Measurements from ENCODE around the gene TRIP13. TPM values are rescaled to one million over a fixed set of nuclear protein-coding genes. Genes with fewer than 3 reads are reported as not detected.
A peak's percentile ranks its signal among the peaks of the same experiment; 100 is the strongest.

TRIP13 gene
- total and polyA plus RNA-seq, 2 of the 4 experiments (the other 2 are of a cell fraction) = 17.1 to 35.5 TPM

GRCh38 chr5:864492-865167 lies 28.1 kb upstream of the TRIP13 start:
- no peak overlapping the region for H3K4me3 ChIP-seq (ENCODE audit: insufficient read depth, low read depth, low read length)
- H3K4ac ChIP-seq (ENCODE audit: low read depth, low read length) = no peak overlapping the region
- no peak overlapping the region for H2BK20ac ChIP-seq (ENCODE audit: low read depth, low read length)
- H2AK9ac ChIP-seq (replicated peaks; ENCODE audit: low read depth, low read length, poor library complexity) = no peak overlapping the region
- no peak overlapping the region for H2AK5ac ChIP-seq (ENCODE audit: low read depth, low read length)
- 45% methylated on average over 4 of the region's 15 CpGs; no CpG with 5 or more reads in 1 of the 2 experiments for WGBS, 2 experiments (ENCODE audit: extremely low coverage in 2 of 2, insufficient read length in 1 of 2)
- H4K91ac ChIP-seq (ENCODE audit: insufficient read depth, low read depth, low read length) = no peak overlapping the region
- H3K56ac ChIP-seq (ENCODE audit: extremely low read depth, insufficient read depth, low read length) = no peak overlapping the region
- H3K9me3 ChIP-seq (ENCODE audit: control insufficient read depth, insufficient read depth, low read length) = no peaks in the 10 kb centered on the region
- peak; percentile 27 for DNase-seq
- BruUV-seq (replicated peaks) = no TSS peak
- intact Hi-C loops (cut with micrococcal nuclease) = no loop called here
- dilution Hi-C loops (cut with HindIII; ENCODE audit: low sequenced_read_pairs, unreplicated experiment) = no loop called here
- no peak overlapping the region for H3K18ac ChIP-seq (ENCODE audit: low read depth, low read length)
- no peaks in the 10 kb centered on the region for H3K27me3 ChIP-seq (ENCODE audit: control insufficient read depth, insufficient read depth, low read length)
- peaks cover 56% of the 10 kb centered on the region for H3K36me3 ChIP-seq (ENCODE audit: control insufficient read depth, insufficient read depth, low read length)
- no peak overlapping the region for H2BK120ac ChIP-seq (ENCODE audit: low read depth, low read length)
- no peaks in the 10 kb centered on the region for H3K9me1 ChIP-seq (ENCODE audit: insufficient read depth, low read length)
- no peak overlapping the region for H3K14ac ChIP-seq (replicated peaks; ENCODE audit: low read depth, low read length)
- no peak overlapping the region for H3K27ac ChIP-seq (ENCODE audit: insufficient read depth, low read length)
- in situ Hi-C loops (cut with MboI; ENCODE audit: low sequenced_read_pairs) = no loop called here
- ChIA-PET POLR2A (ENCODE audit: unreplicated experiment) (no interaction called here), CTCF (no interaction called here)
- no peak overlapping the region for H2AFZ ChIP-seq (replicated peaks; ENCODE audit: low read length, poor library complexity)
- no peak for ATAC-seq (ENCODE audit: low read depth)
- H4K20me1 ChIP-seq (ENCODE audit: insufficient read depth, low read length) = peaks cover 16% of the 10 kb centered on the region
- no peak overlapping the region for H4K8ac ChIP-seq (ENCODE audit: low read depth in 2 of 2, low read length in 2 of 2)
- H2BK5ac ChIP-seq (ENCODE audit: low read depth, low read length, poor library complexity, severe bottlenecking) = no peak overlapping the region
- no peak overlapping the region for H2BK15ac ChIP-seq (ENCODE audit: low read depth, low read length)
- H3K4me2 ChIP-seq (ENCODE audit: low read depth, low read length) = no peak overlapping the region
- H4K5ac ChIP-seq (ENCODE audit: low read depth, low read length) = no peak overlapping the region
- H3K9ac ChIP-seq (ENCODE audit: low read depth, low read length) = no peak overlapping the region
- H3K79me1 ChIP-seq (ENCODE audit: low read depth in 1 of 2, low read length in 2 of 2) = peaks cover 2 to 4% of the 10 kb centered on the region in 2 experiments; a peak in 2 of 4 replicates
- TF ChIP-seq NFE2L2 (IDR thresholded peaks at IDR 0.05; ENCODE audit: low read depth, low read length) (no peak), RCOR1 (IDR thresholded peaks at IDR 0.05; ENCODE audit: insufficient replicate concordance, low read length) (no peak), MXI1 (IDR thresholded peaks at IDR 0.05; ENCODE audit: borderline replicate concordance, low read depth, low read length) (no peak), ELK1 (IDR thresholded peaks at IDR 0.05; ENCODE audit: borderline replicate concordance, low read depth, low read length) (no peak), RAD21 (IDR thresholded peaks at IDR 0.05; ENCODE audit: low read length) (no peak), CEBPB (IDR thresholded peaks at IDR 0.05; ENCODE audit: low read depth, low read length) (no peak), FOS (IDR thresholded peaks at IDR 0.05; ENCODE audit: low read depth, low read length) (no peak), USF2 (IDR thresholded peaks at IDR 0.05; ENCODE audit: low read depth, low read length) (no peak), RFX5 (IDR thresholded peaks at IDR 0.05; ENCODE audit: low read depth, low read length) (no peak), MAZ (IDR thresholded peaks at IDR 0.05; ENCODE audit: borderline replicate concordance, low read depth, low read length) (no peak)
- no peak overlapping the region for H3K23ac ChIP-seq (ENCODE audit: low read depth, low read length)
- H3K4me1 ChIP-seq (ENCODE audit: control insufficient read depth, insufficient read depth, low read length) = no peaks in the 10 kb centered on the region

All from IMR-90 (cell line).